H1 (cell line): ENCODE data around the gene NRXN2.

ENCODE experiments used
- CTCF ChIP-seq, 3 experiments: IDR thresholded peaks; 1 replicate in 2 of 3; 2 replicates in 1 of 3; pipeline versions ENCODE4 v1.5.1 to v1.6.1; 2011; ENCODE audit warnings: low read length in 3 of 3, mild to moderate bottlenecking in 3 of 3, inconsistent platforms in 2 of 3, low read depth in 1 of 3, moderate library complexity in 1 of 3; ENCODE audit not compliant: insufficient read depth in 1 of 3; ENCODE audit errors: control extremely low read depth in 1 of 3
- EZH2 ChIP-seq: fragments of 200-600 bp; sonication (generic); IDR thresholded peaks from 2 replicates; pipeline ENCODE4 v1.7.1; 2012; ENCODE audit warnings: low read depth, mild to moderate bottlenecking, moderate library complexity, low read length, inconsistent platforms; ENCODE audit not compliant: severe bottlenecking
- FOSL1 ChIP-seq: IDR thresholded peaks from 2 replicates; pipeline ENCODE4 v1.6.1; 2011; ENCODE audit warnings: mild to moderate bottlenecking, low read depth, low read length, moderate library complexity; ENCODE audit not compliant: insufficient read depth
- GABPA ChIP-seq: IDR thresholded peaks from 2 replicates; pipeline ENCODE4 v1.6.1; 2011; ENCODE audit warnings: mild to moderate bottlenecking, low read length, moderate library complexity, borderline replicate concordance; ENCODE audit not compliant: insufficient read depth
- KDM1A ChIP-seq: fragments of 200-600, 300-600 bp; sonication (generic); IDR thresholded peaks from 2 replicates; pipeline ENCODE4 v1.7.1; 2016; ENCODE audit warnings: mild to moderate bottlenecking, low read length, borderline replicate concordance
- POLR2A ChIP-seq, 2 experiments: IDR thresholded peaks; 1 replicate in 1 of 2; 2 replicates in 1 of 2; pipeline ENCODE4 v1.6.1; 2011; ENCODE audit warnings: low read depth in 2 of 2, low read length in 2 of 2, mild to moderate bottlenecking in 2 of 2; ENCODE audit errors: control extremely low read depth in 1 of 2

GRCh38 chr11:64638829-64639228, 84.2 kb downstream of the NRXN2 start:
- TF ChIP-seq KDM1A = no peak
- TF ChIP-seq CTCF (IDR thresholded peaks at IDR 0.05; ENCODE audit: control extremely low read depth in 1 of 3, insufficient read depth in 1 of 3, low read depth in 1 of 3, low read length in 3 of 3) = no peak
- TF ChIP-seq POLR2A (IDR thresholded peaks at IDR 0.05; ENCODE audit: control extremely low read depth in 1 of 2, low read depth in 2 of 2, low read length in 2 of 2) = no peak
- no peak for TF ChIP-seq EZH2
- TF ChIP-seq GABPA = no peak
- TF ChIP-seq FOSL1 = no peak
